Posterior cingulate gyrus (tissue), 11 donors: ENCODE results near the gene TACC2.

Source experiments
- DNase-seq, 10 donors: peaks; one replicate each; pipeline versions ENCODE4 v3.0.0 to v3.0.0-alpha.2; 2020 to 2021; ENCODE audit warnings: mixed read lengths in 3 of 10
- intact Hi-C: fragments of 100-400 bp; cut with DNase I; formaldehyde crosslinking; loops from one replicate; pipeline ENCODE4 v1.15.1; 2023

The TACC2 gene

DNA sequence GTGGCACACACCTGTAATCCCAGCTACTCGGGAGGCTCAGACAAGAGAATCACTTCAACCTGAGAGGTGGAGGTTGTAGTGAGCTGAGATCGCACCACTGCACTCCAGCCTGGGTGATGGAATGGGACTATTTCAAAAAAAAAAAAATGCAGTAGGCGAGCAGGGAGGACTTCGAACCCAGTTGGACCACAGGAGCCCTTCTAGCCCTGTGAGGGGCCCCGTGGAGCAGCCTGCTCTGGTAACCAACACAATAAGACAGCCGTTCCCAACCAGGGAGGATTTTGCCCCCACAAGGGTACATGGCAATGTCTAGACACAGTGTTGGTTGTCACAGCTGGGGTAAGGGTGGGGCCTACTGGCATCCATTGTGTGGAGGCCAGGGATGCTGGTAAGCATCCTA, 218.2 kb downstream of the TACC2 start:
- DNase-seq, result peak in 2 of 10 donors; percentile 17 to 25
- intact Hi-C loops, result no loop called here

DNA sequence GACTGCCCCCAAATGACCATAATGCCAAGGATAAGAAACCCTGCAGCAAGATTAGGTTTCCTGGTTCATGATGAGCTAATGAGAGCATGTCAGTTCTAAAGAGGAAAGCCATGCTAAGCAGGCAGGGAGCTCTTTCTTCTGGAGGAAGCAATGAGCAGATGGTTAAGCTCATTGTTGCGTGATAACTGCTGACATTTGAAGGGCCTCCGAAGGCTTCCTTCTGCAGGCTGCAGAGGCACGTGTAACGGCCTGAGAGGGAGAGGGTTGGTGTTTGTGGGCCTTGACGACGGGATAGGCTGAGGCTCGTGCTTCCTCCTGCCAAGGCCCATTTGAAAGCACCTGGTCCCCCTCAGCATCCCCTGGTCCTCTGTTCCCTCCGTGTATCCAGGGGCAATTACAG, 218.6 kb downstream of the TACC2 start:
- intact Hi-C loops, result no loop called here
- DNase-seq, result peak in 2 of 10 donors; percentile 43 to 70

DNA sequence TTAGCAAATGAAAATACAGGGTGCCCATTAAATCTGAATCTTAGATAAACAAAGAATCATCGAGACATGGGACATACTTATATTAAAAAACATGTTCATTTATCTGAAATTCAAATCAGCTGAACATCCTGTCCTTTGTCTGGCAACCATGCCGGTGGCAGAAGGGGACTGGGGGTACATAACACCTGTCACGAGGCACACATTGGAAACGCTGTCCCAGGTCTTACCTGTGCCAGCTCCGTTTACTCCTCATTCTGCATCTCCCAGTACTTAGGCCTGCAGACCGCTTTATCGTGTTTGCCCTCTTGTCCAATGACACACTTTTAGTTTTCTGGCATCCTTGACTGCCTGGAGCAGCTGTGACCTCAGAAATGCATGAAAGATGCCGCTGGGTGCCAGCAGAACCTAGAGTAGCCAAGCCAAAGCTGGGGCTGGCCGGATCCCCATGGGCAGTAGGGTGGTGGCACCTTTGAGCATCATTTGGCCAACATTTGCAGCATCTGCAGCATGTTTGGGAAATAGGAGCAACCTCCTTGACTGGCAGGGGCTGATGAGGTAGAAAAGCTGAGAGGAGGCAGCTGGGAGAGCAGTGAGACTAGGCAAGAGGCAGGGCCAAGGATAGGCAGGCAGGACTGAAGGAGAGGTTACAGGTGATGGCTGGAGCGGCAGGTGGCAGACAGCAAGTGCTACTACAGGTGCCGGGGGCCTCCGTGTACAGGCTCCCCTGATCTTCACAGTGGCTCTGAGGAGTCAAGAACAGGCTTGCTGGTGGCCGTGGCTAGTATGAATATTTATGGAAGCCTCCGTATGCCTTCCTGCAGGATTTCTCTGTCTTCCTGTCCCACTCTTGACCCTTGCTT, 219.8 kb downstream of the TACC2 start:
- DNase-seq, result peak in 2 of 10 donors; percentile 40 to 66
- intact Hi-C loops, result no loop called here

DNA sequence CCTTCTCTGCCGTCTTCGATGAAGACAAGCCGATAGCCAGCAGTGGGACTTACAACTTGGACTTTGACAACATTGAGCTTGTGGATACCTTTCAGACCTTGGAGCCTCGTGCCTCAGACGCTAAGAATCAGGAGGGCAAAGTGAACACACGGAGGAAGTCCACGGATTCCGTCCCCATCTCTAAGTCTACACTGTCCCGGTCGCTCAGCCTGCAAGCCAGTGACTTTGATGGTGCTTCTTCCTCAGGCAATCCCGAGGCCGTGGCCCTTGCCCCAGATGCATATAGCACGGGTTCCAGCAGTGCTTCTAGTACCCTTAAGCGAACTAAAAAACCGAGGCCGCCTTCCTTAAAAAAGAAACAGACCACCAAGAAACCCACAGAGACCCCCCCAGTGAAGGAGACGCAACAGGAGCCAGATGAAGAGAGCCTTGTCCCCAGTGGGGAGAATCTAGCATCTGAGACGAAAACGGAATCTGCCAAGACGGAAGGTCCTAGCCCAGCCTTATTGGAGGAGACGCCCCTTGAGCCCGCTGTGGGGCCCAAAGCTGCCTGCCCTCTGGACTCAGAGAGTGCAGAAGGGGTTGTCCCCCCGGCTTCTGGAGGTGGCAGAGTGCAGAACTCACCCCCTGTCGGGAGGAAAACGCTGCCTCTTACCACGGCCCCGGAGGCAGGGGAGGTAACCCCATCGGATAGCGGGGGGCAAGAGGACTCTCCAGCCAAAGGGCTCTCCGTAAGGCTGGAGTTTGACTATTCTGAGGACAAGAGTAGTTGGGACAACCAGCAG, 221.7 kb downstream of the TACC2 start:
- DNase-seq, result peak in 1 of 10 donors; percentile 80
- intact Hi-C loops, result no loop called here

DNA sequence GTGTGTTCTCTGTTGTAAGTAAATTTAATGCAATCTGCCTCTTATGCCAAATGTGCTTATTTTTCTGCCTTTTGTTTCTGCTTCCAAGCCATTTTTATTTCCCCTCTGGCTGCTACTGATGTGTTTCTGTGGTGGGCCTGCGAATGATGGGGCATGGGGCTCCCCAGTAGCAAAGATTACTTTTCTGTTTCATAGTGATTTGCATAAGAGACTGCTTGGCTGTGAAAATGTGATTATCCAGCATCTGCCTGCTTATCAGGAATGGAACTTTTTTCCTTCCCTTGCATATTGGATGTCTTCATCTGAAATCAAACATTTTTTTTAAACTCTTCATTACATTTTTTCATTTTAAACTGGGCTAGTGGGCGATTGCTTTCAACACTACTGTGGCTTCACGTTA, 224.4 kb downstream of the TACC2 start:
- intact Hi-C loops, result no loop called here
- DNase-seq, result no peak

DNA sequence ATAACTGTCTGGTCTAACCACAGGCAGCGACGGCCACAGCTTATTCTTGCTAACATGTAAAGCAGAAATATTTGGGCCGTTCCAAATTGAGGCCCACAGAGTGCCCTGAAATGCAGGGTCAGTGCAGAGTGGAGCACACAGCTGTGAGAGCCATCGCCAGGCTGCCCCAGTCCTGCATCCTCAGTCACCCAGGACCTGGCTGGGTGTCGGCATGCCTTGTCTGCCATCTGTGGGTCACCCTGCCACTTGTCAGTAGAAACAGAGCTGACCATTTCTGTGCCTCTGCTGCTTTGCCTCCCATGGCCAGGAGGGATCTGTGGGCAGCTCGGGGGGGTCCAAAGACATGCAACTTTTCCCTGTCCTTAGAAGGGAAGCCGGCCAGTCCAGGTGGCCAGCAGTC, 224.8 kb downstream of the TACC2 start:
- intact Hi-C loops, result loop anchor here (1.0 kb wide), 1 partner anchor 71 kb away; no protein-coding TSS in a partner anchor
- DNase-seq, result peak; percentile 41 to 96 (median 60)

DNA sequence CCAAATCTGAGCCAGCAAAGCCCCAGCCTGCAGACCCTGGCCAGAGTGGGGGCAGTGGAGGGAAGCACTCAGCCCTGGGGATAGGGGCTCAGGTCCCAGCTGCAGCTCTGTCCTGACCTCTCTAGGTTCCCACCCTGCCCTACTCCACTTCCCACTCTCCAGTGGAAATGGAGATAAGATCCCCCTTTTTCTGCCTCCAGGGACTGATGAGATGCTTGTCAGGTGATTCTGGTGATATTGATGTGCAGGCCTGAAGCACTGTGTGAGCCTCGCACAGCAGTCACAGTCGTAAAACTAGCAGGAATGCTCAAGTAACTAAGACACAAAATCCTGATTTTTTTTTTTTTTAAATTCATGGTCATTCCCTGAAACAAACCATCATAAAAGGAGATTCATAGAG, 227.1 kb downstream of the TACC2 start:
- peak in 1 of 10 donors; percentile 36 for DNase-seq
- intact Hi-C loops, result no loop called here

DNA sequence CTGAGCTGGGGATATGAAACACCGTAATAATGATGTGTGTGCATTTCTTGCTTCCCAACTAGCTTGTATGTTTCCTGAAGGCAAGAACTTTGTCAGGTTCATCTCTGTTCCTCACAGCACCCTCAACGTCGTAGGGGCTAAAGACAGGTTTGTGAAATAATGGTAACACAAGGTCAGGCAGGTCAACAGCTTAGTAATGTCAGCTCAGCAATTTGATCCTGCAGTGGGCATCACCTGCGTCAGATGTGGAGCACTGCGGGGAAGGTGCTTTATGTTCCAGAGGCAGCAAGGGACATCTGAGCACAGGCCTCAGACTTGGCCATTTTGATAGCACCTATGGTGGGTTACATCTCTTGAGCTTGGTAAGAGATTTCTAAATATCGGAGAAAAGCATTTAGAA, 230.4 kb downstream of the TACC2 start:
- intact Hi-C loops, result no loop called here
- DNase-seq, result peak in 1 of 10 donors; percentile 27

DNA sequence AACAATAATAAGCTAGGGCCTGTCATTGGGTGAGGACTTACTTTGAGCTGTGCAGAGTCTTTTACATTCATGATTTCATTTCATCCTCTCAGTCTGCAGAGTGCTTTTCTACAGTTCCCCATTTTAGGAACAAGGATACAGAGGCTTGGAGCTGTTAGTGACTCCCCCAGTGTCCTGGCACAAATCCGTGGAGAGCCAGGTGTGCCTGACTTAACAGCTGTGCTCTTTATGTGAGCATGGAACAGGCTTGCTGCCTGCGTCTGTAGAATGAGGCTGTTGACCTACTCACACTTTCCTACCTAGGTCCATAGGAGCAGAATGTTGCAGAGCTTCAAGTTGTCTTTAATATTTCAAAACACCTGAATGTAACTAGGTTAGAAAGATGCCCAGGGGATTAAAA, 231.8 kb downstream of the TACC2 start:
- intact Hi-C loops, result no loop called here
- peak in 1 of 10 donors; percentile 63 for DNase-seq

DNA sequence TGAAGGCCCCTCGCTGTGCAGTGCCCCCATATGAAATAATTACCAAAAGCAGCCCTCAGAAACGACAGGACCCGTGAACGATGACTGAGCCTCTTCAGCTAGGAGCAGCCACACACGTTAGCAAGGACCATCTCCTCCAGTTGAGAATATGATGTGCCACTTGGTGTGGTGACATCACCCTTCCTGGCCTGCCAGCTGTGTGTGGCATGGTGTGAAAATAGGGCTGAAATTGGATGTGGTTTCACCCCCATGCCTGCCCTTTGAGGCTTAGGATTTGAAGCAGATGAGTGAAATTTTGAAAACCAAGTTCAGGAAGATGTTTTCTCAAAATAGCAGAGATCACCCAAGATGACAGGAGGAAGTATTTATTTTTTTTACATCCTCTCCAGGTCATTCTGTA, 233.0 kb downstream of the TACC2 start:
- intact Hi-C loops, result no loop called here

DNA sequence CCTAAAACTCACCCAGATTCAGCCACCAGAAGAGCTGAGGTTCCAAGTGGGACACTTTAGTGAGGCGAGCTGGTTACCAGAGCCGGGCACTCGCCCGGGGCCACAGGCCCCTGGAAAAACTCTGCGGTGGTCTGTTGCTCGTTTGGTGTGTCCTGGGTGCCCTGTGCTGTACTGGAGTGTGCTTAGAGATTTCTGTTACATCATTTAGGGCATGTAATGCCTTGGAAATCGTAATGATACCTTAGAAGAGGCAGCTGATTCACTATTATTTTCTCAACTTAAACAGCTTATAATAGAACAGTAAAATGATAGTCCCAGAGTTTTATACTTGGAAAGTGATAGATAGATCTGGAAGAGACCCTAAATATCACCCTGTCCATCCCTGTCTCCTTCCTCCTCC, 233.7 kb downstream of the TACC2 start:
- peak in 1 of 10 donors; percentile 13 for DNase-seq
- intact Hi-C loops, result no loop called here

More for the DNA sequence above, 233.0 kb downstream of the TACC2 start:
- peak in 1 of 10 donors; percentile 25 for DNase-seq

DNA sequence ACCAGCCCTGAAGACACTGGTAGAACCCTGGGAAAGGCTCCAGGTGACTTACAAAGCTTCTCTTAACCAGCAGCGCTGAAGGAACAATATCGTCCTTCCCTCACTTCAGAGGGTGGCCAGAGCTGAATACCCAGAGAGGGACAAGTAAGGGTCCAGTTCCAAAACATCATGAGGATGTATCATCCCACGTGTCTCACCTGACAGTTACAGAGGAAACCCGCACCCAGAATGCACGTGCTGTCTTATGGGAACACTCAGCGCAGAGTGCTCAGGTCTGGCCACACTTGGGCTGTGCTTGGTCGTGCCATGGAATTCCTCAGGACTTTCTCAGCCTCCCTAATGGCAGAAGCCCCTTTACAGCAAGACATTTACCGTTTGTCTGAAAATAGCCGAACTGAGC, 235.2 kb downstream of the TACC2 start:
- intact Hi-C loops, result no loop called here
- DNase-seq, result peak in 1 of 10 donors; percentile 31

DNA sequence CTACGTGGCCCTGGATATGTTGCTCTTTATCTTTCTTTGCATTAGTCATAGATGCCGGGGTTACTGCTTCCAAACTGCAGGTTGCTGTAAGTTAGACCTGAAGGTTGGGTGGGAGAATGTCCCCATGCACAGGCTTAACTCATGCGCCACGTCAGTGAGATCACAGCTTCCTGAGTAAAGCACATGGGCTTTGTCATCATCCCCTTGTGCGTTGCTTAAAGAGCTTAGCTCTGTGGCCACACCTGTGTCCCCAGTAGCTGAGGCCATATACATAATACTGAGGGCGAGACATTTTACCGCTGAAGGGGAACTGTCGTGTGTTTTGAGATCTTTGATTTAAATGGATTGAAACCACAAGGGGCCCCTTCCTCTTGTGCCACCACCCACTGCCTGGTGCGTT, 236.4 kb downstream of the TACC2 start:
- intact Hi-C loops, result no loop called here

DNA sequence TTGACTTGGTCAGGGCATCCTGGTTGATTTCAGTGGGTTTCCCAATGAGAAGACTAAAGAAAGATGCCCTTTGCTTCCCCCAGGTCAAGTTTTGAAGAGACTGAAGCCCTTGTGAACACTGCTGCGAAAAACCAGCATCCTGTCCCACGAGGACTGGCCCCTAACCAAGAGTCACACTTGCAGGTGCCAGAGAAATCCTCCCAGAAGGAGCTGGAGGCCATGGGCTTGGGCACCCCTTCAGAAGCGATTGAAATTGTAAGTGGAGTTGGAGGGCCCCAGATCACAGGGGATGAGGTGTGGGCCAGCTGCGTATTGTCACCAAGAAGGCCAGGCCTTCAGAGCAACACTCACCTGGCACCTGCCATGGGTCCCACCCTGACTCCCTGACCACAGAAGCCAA, 238.8 kb downstream of the TACC2 start:
- intact Hi-C loops, result no loop called here
- DNase-seq, result peak in 1 of 10 donors; percentile 14

More for the DNA sequence above, 236.4 kb downstream of the TACC2 start:
- peak in 1 of 10 donors; percentile 16 for DNase-seq

DNA sequence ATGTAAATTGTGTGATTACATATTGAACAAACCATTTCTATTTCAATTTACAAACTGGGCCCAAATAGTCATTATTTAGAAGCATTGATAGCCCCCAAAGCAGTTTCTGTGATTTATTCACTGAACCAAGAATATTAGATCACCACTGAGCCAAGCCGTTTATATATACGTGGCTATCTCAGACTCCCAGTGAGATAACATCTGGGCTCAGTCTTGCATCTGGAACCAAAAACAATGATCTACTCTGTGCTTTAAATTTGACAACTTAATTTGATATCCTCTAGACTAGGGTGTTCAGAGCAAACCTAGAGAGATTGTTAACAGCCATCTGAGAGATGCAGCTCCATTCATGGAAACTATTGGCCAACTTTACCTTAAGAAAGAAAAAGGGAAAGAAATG, 240.7 kb downstream of the TACC2 start:
- intact Hi-C loops, result no loop called here
- DNase-seq, result no peak

DNA sequence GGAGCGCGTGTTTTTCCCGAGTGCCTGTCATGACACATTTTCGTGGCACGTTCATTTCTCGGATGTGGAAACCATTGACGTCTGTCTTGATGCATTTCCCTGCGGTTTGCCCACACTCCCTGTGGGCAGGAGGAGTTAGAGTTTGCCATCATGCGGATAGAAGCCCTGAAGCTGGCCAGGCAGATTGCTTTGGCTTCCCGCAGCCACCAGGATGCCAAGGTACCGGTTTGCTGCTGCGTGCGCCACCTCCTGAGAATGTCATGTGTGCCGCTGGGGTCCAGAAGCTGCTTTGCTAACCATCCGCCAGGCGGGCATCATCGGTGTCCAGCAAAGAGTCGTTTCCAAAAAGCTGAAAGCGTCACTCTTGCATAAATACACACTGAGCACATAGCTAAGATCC, 241.3 kb downstream of the TACC2 start:
- intact Hi-C loops, result no loop called here
- DNase-seq, result peak in 3 of 10 donors; percentile 19 to 83 (median 77)

DNA sequence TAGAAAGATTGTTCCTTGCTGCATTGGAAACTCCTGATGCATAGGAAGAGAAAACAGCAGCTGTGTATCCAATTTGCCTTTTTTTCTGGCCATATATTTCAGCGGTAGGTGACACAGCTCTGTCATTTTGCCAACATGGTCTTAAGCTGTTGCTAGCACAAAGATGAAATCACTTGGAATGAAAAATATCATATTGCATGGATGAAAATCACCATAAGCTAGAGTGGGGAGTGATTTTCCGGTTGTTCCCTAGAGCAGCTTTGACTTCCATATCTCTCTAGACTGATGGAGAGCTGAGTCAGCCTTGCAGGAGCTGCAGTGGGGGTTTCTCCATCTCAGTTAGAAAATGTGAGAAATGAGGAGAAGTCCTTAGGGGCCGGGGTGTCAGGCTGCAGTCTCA, 243.8 kb downstream of the TACC2 start:
- peak in 1 of 10 donors; percentile 78 for DNase-seq
- intact Hi-C loops, result no loop called here

DNA sequence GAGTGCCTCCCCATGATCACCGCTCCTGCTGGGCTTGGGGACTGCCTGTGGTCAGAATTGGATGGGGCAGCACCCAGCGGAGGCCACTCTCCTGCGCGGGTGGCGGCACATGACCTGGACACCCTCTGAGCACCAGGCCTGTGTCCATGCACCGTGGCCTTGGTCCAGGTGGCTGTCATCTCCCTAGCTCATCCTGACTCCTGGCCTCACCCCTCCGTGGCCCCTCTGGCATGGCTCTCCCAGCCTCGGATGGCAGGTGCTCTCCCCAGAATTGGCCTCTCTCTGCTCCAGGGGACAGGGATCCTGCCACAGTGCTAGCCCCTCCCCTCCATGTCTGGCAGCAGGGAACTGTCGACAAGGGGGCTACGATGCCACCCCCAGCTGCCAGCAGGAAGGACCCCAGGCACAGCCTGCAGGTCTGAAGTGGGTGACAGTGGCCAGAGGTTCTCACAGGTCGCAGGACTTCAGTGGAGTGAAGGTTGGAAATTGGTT, 244.9 kb downstream of the TACC2 start:
- peak in 1 of 10 donors; percentile 80 for DNase-seq
- intact Hi-C loops, result no loop called here

DNA sequence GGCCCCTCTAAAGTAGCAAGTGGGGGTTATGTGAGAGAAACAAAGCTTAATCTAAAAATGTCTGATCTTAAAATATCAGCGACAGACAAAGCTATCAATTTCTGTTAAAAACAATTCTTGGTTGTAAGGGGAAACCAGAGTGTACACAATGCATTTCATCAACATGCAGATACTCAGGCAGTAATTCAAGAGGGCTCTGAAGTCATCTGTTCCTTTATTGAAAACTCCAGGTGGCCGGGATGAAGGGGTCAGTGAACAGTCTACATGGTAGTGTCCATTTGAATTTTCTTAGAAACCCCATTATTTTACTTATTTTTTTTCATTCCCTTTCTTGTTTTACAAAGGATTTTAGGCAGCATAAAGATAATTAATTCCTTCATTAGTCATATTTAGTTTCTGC, 245.5 kb downstream of the TACC2 start:
- intact Hi-C loops, result no loop called here
- no peak for DNase-seq

DNA sequence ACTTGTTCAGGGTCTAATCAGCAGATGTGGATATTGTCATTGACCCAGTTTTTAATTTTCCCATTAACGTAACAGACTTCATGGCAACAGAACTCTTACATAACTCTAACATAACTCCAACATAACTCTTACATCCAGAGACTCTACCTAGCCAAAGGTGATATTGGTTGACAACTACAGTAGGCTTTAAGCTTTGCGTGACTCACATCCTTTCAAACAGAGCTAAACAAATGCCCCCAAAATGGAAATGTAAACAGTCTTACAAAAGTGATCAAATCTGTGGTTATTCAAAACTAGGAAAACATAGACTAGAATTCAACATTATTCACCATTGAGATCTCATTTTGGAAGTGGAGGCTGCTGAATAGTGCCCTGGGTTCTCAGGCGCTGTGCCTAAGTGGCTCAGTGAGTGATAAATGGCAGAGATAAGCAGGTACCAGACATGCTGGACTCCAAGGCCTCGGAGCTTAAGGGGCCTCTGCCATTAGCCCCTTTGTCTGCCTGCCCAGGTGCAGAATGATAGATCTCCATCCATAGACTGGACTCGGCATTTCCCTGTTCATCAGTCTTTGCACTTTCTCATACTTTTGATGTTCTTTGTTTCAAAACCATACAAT, 247.8 kb downstream of the TACC2 start:
- intact Hi-C loops, result no loop called here
- peak in 1 of 10 donors; percentile 32 for DNase-seq
